Hematopoietic multipotent progenitor cell treated with erythropoietin and hydrocortisone succinate and interleukin-3 and kit ligand, for 8 days (in vitro differentiated cells): ENCODE data around the gene AP1AR.
A peak's percentile ranks its signal among the peaks of the same experiment; 100 is the strongest.
"Not testable (repeated sequence)": the region's sequence is repeated elsewhere in the genome, so short reads cannot be mapped to it uniquely, and the experiment has no call there.

Experiments
- DNase-seq: peaks from one replicate; pipeline ENCODE4 v3.0.0-alpha.2; 2015

The AP1AR gene

DNA sequence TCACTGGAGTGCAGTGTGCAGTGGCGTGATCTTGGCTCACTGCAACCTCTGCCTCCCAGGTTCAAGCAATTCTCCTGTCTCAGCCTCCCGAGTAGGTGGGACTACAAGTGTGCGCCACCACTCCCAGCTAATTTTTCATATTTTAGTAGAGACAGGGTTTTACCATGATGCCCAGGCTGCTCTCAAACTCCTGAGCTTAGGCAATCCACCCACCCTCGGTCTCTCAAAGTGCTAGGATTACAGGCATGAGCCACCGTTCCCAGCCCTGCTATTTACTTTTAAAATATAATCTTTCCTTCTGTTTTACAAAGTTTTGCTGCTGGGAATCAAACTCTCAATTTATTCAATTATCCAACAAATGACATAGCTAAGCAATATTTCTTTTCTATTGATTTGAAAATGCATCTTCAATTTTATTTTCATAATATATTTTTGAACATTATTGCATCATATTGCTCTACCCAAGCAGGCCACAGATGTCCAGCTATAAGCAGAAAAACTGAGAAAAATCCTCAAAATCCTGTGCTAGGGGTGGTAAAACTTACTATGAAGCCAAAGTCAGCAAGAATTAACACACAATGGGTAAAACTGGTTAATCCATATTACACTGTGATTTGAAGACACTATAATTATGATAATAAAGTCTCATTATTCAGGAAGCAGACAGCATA is 48.9 kb downstream of the AP1AR start:
- DNase-seq: no peak

DNA sequence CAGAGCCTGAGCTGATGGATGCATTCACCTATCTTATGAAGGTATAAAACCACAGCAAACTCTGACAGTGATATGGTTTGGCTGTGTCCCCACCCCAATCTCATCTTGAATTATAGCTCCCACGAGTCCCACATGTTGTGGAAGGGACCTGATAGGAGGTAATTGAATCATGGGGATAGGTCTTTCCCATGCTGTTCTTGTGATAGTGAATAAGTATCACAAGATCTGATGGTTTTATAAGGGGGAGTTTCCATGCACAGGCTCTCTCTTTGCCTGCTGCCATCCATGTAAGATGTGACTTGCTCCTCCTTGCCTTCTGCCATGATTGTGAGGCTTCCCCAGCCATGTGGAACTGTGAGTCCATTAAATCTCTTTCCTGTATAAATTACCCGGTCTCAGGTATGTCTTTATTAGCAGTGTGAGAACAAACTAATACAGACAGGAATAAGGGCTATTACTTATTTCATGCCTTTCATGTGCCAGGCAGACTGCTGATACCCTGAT is 50.4 kb downstream of the AP1AR start:
- DNase-seq: not testable (repeated sequence)

- DNase-seq: no peak
Measured at GRCh38 chr4:112282860-112283667, 51.5 kb downstream of the AP1AR start.

- no peak for DNase-seq
Measured at GRCh38 chr4:112284166-112284565, 52.6 kb downstream of the AP1AR start.

GRCh38 chr4:112284662-112285411 is 53.2 kb downstream of the AP1AR start:
- DNase-seq: peak; percentile 11

DNA sequence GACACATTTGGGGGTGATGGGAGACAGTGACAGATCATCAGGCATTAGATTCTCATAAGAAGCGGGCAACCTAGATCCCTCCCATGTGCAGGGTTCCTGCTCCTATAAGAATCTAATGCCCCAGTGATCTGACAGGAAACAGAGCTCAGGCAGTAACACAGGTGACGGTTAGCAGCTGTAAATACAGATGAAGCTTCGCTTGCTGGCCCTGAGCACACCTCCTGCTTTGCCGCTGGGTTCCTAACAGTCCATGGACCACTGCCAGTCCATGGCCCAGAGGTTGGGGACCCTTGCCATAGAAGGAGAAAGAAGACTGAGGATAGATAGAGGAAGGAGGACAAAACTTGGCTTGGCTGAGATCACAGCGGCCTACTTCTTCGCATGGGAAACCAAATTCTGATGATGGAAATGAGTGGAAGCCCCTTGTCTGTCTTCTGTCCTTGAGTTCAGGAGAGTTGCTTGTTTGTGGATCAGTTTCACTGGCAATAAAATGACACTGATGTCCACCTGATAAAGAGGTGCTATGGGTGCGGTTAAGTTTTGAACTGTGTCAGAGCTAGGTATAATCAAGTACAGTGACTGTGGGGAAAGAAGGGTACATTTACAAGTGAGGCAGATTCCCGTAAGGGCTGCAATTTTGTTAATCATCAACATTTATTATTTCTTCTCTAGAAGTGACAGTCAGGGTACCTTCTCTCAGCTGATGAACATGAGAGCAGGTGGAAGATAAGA is 55.8 kb downstream of the AP1AR start:
- DNase-seq: no peak

DNA sequence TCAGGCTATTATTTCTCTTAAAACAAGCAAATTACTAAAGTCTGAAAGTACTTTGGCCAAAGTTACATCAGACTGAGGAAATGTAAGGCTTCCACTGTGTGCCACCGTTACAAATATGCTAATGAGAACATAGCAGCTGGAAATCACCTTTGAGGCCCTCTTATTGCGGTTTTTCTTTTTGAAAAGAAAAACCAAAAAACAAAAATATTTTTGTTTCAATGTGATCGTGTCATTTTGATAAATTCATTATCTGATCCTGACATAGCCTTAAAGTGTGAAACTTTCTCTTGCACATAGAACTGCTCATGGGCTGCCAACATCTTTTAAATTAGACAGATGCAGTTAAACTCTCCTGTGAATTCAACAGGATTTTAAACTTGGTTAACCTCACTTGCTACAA is 56.9 kb downstream of the AP1AR start:
- no peak for DNase-seq

DNA sequence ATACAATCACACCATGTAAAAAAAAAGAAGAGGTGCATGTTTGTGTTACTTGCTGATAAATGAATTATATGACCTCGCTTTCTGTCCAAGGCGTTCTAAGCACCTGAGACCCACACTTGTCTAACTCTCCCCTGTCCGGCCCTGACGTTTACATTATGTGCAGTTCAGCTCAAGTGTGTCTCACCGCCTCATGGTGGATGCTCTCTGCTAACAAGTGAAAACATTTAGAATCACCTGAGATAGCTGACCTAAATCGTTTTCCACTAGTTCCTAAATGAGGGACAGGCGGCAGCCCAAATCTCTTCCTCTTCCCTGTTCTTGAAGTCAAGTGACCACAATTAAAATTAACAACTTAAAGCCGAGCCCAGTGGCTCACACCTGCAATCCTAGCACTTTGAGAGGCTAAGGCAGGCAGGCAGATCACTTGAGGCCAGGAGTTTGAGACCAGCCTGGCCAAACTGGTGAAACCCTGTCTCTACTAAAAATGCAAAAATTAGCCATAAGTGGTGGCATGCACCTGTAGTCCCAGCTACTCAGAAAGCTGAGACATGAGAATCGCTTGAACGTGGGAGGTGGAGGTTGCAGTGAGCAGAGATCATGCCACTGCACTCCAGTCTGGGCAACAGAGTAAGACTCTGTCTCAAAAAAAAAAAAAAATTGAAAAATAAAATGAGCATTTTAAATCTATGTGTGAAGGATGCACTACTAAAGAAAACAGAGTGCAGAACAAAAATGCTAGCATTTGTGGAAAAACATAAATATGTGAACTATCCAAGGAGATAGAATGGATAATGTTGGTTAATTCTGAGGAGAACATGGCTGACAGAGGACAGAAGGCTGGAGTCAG is 58.0 kb downstream of the AP1AR start:
- no peak for DNase-seq

DNA sequence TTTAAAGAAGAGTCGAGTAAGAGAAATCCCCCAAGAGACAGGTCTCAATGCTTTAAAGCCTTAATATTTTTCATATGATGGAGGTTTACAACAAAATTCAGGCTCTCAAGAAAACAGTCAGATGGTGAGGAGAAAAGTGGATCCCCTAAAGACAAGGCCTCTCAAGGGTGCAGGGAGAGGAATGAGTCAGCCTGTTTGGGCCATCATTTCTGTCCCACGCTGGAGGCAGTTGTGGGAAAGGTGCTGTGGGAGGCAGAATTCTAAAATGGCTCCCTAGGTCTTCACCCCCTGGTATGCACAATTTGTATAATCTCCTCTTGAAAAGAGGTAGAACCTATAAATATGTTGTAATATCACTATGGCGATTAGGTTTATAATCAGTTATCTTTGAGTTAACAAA is 58.8 kb downstream of the AP1AR start:
- no peak for DNase-seq

GRCh38 chr4:112296949-112297880 is 65.6 kb downstream of the AP1AR start, which contains the start of gene ALPK1:
ALPK1 (plus strand) TSS chr4:112297369.
- peak; percentile 81 for DNase-seq

DNA sequence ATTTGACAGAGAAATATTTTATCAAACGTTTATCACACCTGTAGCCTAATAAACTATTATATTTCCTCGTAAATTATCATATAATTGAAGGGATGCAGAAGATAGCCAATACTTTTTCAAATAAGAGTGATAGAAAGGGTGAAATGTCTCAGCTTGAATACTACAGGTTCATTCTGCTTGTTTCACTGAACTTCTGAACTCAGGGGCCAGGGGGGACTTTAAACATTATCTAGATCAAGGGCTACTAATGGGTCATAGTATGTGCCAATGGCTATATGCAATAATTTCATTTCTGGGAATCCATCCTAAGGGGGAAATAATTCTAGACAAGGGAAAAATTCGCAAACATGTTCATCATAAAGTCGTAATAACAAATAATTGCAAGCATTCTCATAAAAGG is 68.1 kb downstream of the AP1AR start:
- no peak for DNase-seq

GRCh38 chr4:112302320-112303274 is 71.0 kb downstream of the AP1AR start:
- DNase-seq: no peak

- not testable (repeated sequence) for DNase-seq
Measured at GRCh38 chr4:112305477-112305876, 73.9 kb downstream of the AP1AR start.

GRCh38 chr4:112309263-112309791 is 77.7 kb downstream of the AP1AR start:
- not testable (repeated sequence) for DNase-seq

GRCh38 chr4:112311516-112311915 is 79.9 kb downstream of the AP1AR start:
- DNase-seq: peak; percentile 41

DNA sequence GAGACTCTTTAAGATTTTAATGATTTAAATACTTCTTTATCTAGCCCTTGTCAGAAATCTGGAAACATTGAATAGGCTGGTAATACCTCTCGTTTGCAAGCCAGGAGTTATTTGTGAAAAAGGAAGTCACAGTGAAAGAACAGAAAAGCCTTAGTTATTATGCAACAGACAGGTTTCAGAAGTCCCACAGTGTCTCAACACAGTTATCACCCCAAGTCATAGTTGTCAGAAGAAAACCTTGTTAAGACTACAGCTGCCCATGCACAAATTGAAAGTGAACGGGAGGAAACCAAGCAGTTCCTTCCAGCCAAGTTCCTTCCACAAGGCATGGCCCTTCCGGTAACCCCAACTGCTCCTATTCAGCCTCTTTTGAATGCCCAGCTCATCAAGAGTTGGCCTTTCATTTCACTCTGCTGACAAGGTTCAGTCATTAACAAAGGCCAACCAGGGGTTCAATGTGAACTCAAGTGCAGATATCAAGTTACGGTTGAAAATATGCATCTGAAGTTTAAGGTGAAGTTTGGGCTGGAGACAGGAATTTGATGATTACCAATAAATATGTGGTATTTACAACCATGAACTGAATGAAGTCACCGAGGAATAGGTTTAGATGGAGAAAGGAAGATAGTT is 81.1 kb downstream of the AP1AR start:
- DNase-seq: peak; percentile 3

DNA sequence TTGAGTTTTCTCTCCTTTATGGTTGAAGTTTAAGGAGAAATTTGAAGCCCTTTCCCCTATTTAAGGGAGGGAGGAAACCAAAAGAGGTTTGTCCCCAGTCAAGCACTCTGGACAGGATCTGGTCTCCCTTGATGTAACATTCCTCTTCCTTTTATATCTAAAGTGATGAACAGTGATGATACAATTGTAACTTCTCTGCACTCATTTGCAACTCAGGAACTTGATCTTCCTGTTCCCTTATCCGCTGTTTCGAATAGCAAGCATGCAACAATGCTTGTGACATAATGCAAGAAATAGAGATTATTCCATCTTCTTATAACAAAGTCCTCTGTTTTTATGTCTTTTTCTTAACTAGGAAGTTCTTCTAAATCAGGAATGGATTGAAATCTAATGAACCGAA is 83.9 kb downstream of the AP1AR start:
- DNase-seq: no peak

GRCh38 chr4:112316360-112316759 is 84.8 kb downstream of the AP1AR start:
- DNase-seq: no peak
